ENCODE measurements around the gene MAN2A2.
"Not testable (repeated sequence)": the region's sequence is repeated elsewhere in the genome, so short reads cannot be mapped to it uniquely, and the experiment has no call there.

Gene MAN2A2

GRCh38 chr15:90921887-90922286 is 18.8 kb downstream of the MAN2A2 start:
- no peak for DNase-seq (ENCODE audit: low read depth)

GRCh38 chr15:90922712-90923322 is 19.7 kb downstream of the MAN2A2 start:
- not testable (repeated sequence) for DNase-seq (ENCODE audit: low read depth)

- no peak for DNase-seq (ENCODE audit: low read depth)
Measured at GRCh38 chr15:90924375-90924774, 21.3 kb downstream of the MAN2A2 start.

- DNase-seq (ENCODE audit: low read depth): not testable (repeated sequence)
Measured at GRCh38 chr15:90926766-90927165, 23.7 kb downstream of the MAN2A2 start.

GRCh38 chr15:90928106-90928505 is 25.0 kb downstream of the MAN2A2 start:
- DNase-seq (ENCODE audit: low read depth): not testable (repeated sequence)

- DNase-seq (ENCODE audit: low read depth): no peak
Measured at GRCh38 chr15:90929246-90930019, 26.3 kb downstream of the MAN2A2 start.

GRCh38 chr15:90930861-90931574 is 27.9 kb downstream of the MAN2A2 start:
- no peak for DNase-seq (ENCODE audit: low read depth)

GRCh38 chr15:90931575-90931827 is 28.4 kb downstream of the MAN2A2 start:
- no peak for DNase-seq (ENCODE audit: low read depth)

- DNase-seq (ENCODE audit: low read depth): no peak
Measured at GRCh38 chr15:90931828-90932659, 28.9 kb downstream of the MAN2A2 start, which contains the start of gene HDDC3. TSS of gene HDDC3 (minus strand) at chr15:90932549. CDS start at chr15:90932540, 9 bp downstream.

GRCh38 chr15:90932660-90932991 is 29.5 kb downstream of the MAN2A2 start:
- DNase-seq (ENCODE audit: low read depth): no peak

- no peak for DNase-seq (ENCODE audit: low read depth)
Measured at GRCh38 chr15:90933301-90933700, 30.2 kb downstream of the MAN2A2 start.

- DNase-seq (ENCODE audit: low read depth): peak; percentile 36
Measured at GRCh38 chr15:90934256-90934948, 31.3 kb downstream of the MAN2A2 start.

GRCh38 chr15:90934949-90935751 is 32.0 kb downstream of the MAN2A2 start, which contains the start of gene UNC45A:
TSS of gene UNC45A (plus strand) at chr15:90935285. CDS start at chr15:90935325, 40 bp downstream.
- peak; percentile 53 for DNase-seq (ENCODE audit: low read depth)

- DNase-seq (ENCODE audit: low read depth): no peak
Measured at GRCh38 chr15:90936823-90937222, 33.7 kb downstream of the MAN2A2 start.

GRCh38 chr15:90938261-90938660 is 35.2 kb downstream of the MAN2A2 start:
- DNase-seq (ENCODE audit: low read depth): no peak

GRCh38 chr15:90939756-90940155 is 36.7 kb downstream of the MAN2A2 start:
- no peak for DNase-seq (ENCODE audit: low read depth)

GRCh38 chr15:90941038-90941437 is 37.9 kb downstream of the MAN2A2 start:
- DNase-seq (ENCODE audit: low read depth): no peak

- no peak for DNase-seq (ENCODE audit: low read depth)
Measured at GRCh38 chr15:90942354-90943120, 39.4 kb downstream of the MAN2A2 start.

- DNase-seq (ENCODE audit: low read depth): no peak
Measured at GRCh38 chr15:90945091-90945490, 42.0 kb downstream of the MAN2A2 start.

- DNase-seq (ENCODE audit: low read depth): no peak
Measured at GRCh38 chr15:90946538-90946937, 43.4 kb downstream of the MAN2A2 start.

Data from HS-5 (cell line).